GM21515 (cell line): Measurements from ENCODE around the gene VSIR.

Source experiments
- ATAC-seq: cut with Tn5 transposase; IDR thresholded peaks from one replicate; pipeline ENCODE4 v1.9.1; 2021; ENCODE audit not compliant: unreplicated experiment

VSIR gene

DNA sequence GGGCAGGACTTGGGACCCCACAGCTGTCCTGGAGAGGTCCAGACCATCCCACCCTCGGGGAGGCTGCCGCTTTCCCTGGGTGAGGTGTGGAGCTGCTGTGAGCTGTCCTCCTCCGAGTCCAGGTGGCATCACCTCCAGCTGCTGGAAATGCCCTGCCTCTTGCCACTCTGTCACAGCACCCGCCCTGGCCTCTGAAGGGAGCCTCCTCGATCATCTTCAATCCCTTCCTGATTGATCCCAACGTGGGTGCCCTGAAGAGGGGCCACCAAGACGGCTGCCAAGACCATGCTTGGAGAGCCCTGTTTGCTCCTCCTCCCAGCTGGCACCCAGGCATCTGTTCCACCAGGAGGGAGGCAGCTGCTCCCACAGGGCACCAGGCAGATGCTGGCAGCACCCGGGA lies 58.3 kb downstream of the VSIR start:
- no peak for ATAC-seq

- no peak for ATAC-seq
Observed at GRCh38 chr10:71714592-71714991, 58.7 kb downstream of the VSIR start.

- ATAC-seq = no peak
Observed at GRCh38 chr10:71714031-71714410, 59.3 kb downstream of the VSIR start.

- no peak for ATAC-seq
Observed at GRCh38 chr10:71713135-71714030, 59.9 kb downstream of the VSIR start.

DNA sequence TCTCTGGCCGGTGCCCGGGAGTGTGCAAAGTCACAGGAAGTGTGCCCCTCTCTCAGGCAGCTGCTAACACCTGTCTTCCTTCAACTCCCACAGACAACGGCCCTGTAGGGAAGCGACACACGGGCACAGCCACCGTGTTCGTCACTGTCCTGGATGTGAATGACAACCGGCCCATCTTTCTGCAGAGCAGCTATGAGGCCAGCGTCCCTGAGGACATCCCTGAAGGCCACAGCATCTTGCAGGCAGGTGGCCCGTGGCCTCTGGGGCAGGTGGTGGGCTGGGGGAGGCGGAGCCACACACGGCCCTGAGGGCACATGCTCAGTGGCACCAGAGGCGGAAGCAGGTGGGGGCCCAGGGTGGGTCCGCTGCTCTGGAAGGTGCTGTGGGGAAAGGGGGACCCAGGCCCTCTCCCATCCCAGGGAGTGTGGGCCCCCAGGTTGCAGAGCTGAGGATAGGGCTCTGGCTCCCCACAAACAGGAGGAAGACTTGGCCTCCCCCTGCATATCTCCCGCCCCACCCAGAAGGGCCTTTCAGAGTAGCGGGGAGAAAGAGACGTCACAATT lies 60.7 kb downstream of the VSIR start:
- ATAC-seq = no peak

DNA sequence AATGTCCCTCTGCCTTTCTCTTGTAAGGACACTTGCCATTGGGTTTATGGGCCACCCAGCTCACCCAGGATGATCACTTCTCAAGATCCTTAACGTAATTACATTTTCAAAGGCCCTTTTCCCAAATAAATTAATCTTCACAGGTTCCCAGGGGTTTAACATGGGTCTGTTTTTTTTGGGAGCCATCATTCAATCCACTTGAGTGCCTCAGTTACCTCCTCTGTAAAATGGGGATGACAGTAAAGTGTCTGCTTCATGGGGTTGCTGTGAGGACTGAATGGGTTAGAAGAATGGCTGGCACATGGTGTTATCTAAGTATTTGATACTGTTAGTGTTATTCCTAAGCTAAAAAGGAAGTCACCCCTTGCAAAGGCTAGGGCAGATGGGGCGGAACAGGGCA lies 61.1 kb downstream of the VSIR start:
- ATAC-seq = no peak

- ATAC-seq = no peak
Observed at GRCh38 chr10:71711052-71711623, 62.2 kb downstream of the VSIR start.

DNA sequence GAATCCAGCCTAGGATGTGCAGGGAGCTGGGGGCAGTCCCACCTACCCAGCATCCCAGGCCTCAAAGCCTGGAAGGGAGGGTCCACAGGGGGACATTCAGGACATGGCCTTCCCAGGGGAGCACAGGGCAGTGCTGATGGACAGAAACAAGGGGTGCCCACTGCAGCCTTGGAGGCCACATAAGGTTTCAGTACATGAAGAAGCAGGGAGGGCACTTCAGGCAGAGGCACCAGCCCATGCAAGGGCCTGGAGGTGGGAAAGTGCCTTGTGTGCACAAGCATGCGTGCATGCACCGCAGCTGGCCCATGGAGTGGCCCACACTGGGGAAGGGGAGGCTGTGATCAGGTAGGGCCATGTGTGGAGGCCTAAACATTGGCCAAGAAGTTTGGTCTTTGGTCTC lies 62.8 kb downstream of the VSIR start:
- ATAC-seq = no peak

- no peak for ATAC-seq
Observed at GRCh38 chr10:71708897-71709882, 64.1 kb downstream of the VSIR start.

DNA sequence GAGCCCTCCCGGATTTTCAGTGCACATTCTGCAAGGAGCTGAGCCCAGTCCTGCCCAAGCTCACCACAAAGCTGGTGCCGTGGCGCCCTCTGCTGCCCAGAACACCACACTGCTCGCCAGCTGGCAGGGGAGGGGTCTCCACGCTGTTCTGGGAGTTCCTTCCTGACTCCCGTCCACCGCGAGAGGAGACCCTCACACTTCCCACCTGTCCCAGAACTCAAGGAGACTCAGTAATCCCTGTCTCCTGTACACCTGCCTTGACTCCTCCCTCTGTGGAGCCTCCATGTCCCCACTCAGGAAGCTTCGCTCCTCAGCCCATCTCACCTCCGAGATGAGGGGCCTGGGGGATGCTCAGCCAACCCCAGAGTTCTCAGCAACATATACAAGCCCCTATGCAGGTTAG lies 65.0 kb downstream of the VSIR start:
- ATAC-seq = no peak

- ATAC-seq = no peak
Observed at GRCh38 chr10:71707240-71707789, 66.0 kb downstream of the VSIR start.

DNA sequence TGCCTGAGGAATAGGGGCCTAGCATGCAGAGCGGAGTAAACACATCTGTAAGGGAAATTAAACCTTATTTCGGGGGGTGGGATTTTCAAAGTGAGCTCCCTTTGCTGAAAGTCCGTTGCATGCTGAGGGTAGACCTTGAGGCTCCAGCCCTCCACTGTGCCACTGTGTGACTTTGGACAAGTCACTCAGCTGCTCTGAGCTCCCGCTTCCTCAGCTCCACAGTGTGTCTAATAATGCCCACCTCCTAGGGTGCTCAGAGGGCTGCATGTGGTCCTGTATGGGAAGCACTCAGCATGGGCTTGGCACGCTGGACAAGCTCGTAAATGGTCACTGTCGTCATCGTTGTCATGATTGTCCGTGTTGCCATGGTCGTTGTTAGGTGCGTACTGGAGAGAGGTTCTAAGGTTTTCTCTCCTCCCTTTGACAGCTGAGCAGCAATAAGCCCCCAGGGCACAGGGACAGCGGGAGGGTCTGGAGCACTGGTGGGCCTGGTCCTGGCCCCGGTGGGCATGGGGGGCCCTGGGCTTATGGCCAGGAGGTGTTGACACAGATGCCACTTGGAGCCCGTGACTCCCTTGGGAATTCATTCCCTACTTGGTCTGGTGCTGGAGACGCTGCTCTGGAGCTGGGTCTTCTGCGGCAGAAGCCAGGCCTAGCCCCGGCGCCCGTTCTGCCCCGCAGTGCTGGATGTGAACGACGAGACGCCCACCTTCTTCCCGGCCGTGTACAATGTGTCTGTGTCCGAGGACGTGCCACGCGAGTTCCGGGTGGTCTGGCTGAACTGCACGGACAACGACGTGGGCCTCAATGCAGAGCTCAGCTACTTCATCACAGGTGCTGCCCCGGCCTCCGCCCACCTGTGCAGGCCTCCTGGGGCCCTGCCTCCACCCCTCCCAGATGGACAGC lies 66.9 kb downstream of the VSIR start:
- no peak for ATAC-seq

GRCh38 chr10:71705582-71705981 lies 67.7 kb downstream of the VSIR start:
- no peak for ATAC-seq

DNA sequence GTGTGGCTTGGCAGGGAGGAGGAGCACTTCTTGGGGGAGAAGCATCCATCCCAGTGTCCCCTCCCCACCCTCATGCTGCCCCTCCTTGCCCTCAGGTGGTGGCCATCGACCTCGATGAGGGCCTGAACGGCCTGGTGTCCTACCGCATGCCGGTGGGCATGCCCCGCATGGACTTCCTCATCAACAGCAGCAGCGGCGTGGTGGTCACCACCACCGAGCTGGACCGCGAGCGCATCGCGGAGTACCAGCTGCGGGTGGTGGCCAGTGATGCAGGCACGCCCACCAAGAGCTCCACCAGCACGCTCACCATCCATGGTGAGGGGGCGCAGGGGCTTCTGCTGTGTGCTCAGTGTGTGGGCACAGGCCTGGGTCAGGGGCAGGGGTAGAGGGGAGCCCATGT lies 68.5 kb downstream of the VSIR start:
- no peak for ATAC-seq

DNA sequence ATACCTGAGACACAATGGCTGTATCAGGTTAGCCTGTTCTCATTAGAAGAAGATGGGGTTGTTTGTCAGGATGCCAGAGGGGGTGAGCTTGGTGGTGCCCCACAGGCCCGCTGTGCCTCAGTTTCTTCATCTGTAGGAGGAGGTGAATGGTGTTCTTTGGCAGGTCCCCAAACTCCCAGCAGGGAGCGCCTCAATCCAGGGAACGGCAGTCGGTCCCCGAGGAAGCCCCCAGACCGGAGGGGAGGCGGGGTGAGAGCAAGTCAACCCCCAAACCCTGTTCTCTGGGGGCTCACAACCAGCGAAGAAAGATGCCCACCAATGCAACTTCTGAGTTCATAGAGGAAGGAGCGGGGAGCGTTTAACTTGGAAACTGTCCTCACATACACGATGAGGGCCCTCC lies 69.7 kb downstream of the VSIR start:
- no peak for ATAC-seq

- ATAC-seq = no peak
Observed at GRCh38 chr10:71701496-71702132, 71.7 kb downstream of the VSIR start.

- ATAC-seq = no peak
Observed at GRCh38 chr10:71700731-71701368, 72.5 kb downstream of the VSIR start.

DNA sequence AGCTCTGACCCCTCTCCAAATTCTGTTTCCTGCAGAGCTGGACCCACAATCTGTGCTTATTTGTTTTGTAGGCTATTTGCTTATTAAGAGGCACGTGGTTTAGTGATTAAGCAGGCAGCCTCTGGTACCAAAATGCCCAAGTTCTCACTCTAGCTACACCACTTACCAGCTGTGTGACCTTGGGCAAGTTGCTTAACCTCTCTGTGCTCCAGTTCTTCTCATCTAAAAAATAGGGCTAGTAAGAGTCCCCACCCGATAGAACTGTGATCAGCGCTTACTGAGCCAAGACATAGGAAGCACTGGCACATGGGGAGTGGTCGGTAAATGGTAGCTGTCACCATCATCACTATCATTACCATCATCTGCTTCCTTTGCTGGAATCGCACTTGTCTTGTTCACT lies 74.6 kb downstream of the VSIR start:
- no peak for ATAC-seq
